Central memory CD8-positive, alpha-beta T cell (primary cell): ENCODE data around the gene RPS6KA5.
"Not testable (repeated sequence)": the region's sequence is repeated elsewhere in the genome, so short reads cannot be mapped to it uniquely, and the experiment has no call there.

ENCODE experiments used
- ATAC-seq: fragments of 150-1000 bp; cut with Tn5 transposase; replicated peaks from 2 replicates; pipeline ENCODE4 v1.10.0; 2022; ENCODE audit warnings: mild to moderate bottlenecking, moderate FRiP score, moderate number of reproducible peaks; ENCODE audit not compliant: poor library complexity, severe bottlenecking; ENCODE audit errors: extremely low read depth
- DNase-seq, 2 donors: peaks; one replicate each; pipeline ENCODE4 v3.0.0; 2021; ENCODE audit warnings: low spot score in 2 of 2
- H3K27ac Mint-ChIP-seq: one replicate; pipeline ENCODE4 v1.8.0; 2022; ENCODE audit warnings: low read depth, mild to moderate bottlenecking, moderate library complexity, mixed read lengths
- H3K27me3 Mint-ChIP-seq: one replicate; pipeline ENCODE4 v1.8.0; 2022; ENCODE audit warnings: mixed read lengths
- H3K36me3 Mint-ChIP-seq: one replicate; pipeline ENCODE4 v1.8.0; 2022; ENCODE audit warnings: mild to moderate bottlenecking, moderate library complexity, mixed read lengths; ENCODE audit not compliant: insufficient read depth
- H3K4me1 Mint-ChIP-seq: one replicate; pipeline ENCODE4 v1.8.0; 2022; ENCODE audit warnings: mixed read lengths
- H3K4me3 Mint-ChIP-seq: one replicate; pipeline ENCODE4 v1.8.0; 2022; ENCODE audit warnings: mild to moderate bottlenecking, moderate library complexity, mixed read lengths
- H3K9me3 Mint-ChIP-seq: one replicate; pipeline ENCODE4 v1.8.0; 2022; ENCODE audit warnings: mixed read lengths

The RPS6KA5 gene

DNA sequence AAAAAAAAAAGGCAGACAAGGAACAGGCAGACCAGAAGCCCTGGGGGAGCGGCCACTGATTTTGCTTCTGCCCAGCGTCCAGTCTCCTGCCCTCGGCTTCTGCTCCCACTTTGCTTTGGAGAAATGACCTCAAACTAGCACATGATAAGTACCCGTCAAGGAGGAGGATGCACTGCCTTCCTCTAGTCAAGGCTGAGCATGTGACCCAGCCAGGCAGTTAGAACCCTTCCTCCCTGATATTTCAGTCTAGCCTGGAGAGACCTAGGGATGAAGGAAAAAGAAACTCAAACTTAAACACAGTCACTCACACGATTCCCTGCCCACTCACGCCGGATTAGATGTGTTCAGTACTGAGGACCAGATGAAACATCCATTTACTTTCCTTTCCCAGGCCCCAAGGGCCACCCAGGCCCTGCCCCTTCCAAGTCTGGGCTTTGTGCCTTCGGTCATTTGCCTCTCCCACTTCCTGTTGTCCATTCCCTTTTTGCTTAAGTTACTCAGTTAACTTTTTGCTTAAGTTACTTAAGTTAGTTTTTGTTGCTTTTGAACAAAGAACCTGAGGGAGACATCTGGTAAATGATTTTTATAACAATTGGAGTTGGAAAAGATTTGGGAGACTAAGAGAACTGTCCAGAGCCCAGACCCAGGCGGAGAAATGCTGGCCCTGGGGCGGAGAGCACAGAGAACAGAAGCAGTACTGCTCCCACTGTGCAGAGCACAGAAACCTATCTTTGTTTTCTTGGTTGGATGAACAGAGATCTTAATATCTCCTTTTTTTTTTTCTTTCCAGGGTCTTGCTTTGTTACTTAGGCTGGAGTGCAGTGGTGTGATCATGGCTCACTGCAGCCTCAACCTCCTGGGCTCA, 221.2 kb downstream of the RPS6KA5 start:
- H3K4me1 Mint-ChIP-seq: peaks cover 16% of the 10 kb centered on the region
- no peaks in the 10 kb centered on the region for H3K36me3 Mint-ChIP-seq
- no peak overlapping the region for H3K27ac Mint-ChIP-seq
- peaks cover 17% of the 10 kb centered on the region for H3K27me3 Mint-ChIP-seq
- ATAC-seq (no peak), DNase-seq (peak in 1 of 2 donors; percentile 3)
- H3K4me3 Mint-ChIP-seq: no peak overlapping the region
- no peaks in the 10 kb centered on the region for H3K9me3 Mint-ChIP-seq

DNA sequence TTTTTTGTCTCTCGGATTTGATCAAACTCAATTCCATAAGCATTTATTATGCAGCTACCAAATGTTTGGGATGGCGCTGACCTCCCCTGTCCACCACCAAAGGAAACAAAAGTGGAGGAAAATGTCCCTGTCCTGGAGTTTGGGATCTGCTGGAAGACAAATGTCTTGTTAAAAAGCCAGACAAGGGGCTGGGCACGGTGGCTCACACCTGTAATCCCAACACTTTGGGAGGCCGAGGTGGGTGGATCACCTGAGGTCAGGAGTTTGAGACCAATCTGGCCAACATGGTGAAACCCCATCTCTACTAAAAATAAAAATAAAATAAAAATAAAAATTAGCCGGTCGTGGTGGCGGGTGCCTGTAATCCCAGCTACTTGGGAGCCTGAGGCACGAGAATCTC, 221.9 kb downstream of the RPS6KA5 start:
- Mint-ChIP-seq H3K4me1 (peaks cover 16% of the 10 kb centered on the region), H3K27me3 (peaks cover 17% of the 10 kb centered on the region)
- H3K9me3 Mint-ChIP-seq, DNase-seq, H3K36me3 Mint-ChIP-seq, ATAC-seq, H3K4me3 Mint-ChIP-seq, H3K27ac Mint-ChIP-seq: not testable (repeated sequence)

DNA sequence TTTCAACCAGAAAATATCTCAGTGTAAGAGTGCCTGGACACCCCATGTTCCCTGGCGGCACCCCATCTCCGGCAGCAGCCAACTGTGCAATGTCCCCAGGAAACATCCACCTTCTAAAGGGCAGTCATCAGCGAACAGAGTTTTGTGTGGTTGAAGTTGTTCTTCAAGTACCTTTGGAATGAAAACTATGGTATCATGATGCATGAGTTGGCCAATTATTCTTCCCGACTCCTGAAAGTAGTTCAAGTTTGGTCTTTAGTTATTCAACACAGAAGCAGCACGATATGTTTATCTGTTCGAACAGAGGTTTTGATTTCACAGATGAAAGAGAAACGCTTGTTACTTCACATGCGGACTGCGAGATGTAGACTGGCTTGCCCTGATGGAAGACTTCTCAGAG, 223.1 kb downstream of the RPS6KA5 start:
- Mint-ChIP-seq H3K36me3 (no peaks in the 10 kb centered on the region), H3K9me3 (no peaks in the 10 kb centered on the region), H3K4me3 (no peak overlapping the region), H3K27ac (no peak overlapping the region), H3K4me1 (peaks cover 9% of the 10 kb centered on the region), H3K27me3 (peaks cover 17% of the 10 kb centered on the region)
- DNase-seq (no peak), ATAC-seq (no peak)

DNA sequence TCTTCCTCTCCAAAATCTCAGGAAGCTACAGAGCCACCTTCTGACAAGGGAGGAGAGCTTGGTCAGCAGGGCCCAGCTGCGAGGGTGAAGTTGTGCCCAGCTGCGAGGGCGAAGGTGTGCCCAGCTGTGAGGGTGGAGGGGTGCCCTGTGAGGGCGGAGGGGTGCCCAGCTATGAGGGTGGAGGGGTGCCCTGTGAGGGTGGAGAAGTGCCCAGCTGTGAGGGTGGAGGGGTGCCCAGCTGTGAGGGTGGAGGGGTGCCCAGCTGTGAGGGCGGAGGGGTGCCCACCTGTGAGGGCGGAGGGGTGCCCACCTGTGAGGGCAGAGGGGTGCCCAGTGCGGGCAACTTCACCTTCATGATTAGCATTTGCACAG, 223.8 kb downstream of the RPS6KA5 start:
- no peak for DNase-seq
- no peak overlapping the region for H3K4me3 Mint-ChIP-seq
- no peak overlapping the region for H3K27ac Mint-ChIP-seq
- H3K27me3 Mint-ChIP-seq: peaks cover 17% of the 10 kb centered on the region
- ATAC-seq: no peak
- no peaks in the 10 kb centered on the region for H3K9me3 Mint-ChIP-seq
- H3K36me3 Mint-ChIP-seq: no peaks in the 10 kb centered on the region
- H3K4me1 Mint-ChIP-seq: peaks cover 9% of the 10 kb centered on the region

DNA sequence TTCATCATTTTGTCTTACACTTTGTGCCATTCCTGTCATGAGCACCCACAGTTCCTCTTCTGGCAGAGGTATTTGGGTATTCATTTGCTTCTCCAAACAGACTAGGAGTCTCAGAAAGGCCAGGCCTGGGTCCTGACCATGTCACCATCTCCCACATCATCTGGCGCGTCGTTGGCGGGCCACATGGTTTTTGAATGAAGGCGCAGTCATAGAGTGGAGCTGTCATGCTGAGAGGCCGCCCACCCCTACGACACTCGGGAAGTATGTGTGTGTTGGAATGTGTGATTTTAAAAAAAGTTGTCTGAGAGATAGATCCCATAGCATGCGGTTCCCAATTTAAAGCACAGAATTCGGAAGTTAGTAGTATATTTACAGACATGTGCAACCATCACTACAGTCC, 228.6 kb downstream of the RPS6KA5 start:
- H3K4me1 Mint-ChIP-seq: peaks cover 26% of the 10 kb centered on the region
- H3K27ac Mint-ChIP-seq: no peak overlapping the region
- DNase-seq: no peak
- no peak for ATAC-seq
- H3K27me3 Mint-ChIP-seq: peaks cover 17% of the 10 kb centered on the region
- H3K4me3 Mint-ChIP-seq: no peak overlapping the region
- no peaks in the 10 kb centered on the region for H3K9me3 Mint-ChIP-seq
- peaks cover 3% of the 10 kb centered on the region for H3K36me3 Mint-ChIP-seq

DNA sequence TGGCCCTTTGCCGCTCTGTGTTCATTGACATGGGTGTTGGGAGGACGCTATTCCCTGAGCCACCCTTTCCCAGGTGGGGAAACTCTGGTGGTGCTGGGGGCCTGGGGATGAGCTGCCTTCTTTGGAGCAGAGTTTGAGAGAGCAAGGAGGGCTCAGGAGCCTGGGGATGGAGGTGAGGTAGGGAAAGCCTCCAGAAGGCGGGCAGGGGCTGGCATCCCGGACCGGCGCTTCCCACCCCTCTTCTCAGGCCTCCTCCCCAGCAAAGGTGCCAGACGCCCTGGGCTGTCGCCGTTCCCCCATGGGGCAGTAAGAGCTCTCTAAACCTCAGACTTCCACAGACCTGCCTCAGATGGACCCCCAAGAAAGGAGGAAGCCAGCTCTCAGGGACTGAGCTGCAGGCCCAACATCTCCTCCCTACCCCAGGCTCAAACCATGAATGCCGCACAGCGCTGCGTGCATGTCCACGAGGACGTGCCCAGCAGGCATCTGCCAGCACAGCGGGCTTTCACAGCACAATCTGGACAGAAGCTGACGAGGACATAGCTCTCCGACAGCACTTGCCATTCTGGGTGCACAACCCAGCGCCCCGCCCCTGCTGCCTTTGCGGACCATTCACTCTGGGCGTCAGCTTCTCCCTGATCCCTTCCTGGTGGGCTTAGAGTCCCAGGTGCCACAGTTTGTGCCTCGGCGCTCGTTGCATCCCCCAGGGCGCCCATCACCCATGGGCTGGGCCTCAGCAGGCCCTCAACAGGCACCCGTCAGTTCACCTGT, 229.3 kb downstream of the RPS6KA5 start:
- DNase-seq: no peak
- Mint-ChIP-seq H3K9me3 (no peaks in the 10 kb centered on the region), H3K4me1 (peaks cover 26% of the 10 kb centered on the region), H3K4me3 (no peak overlapping the region), H3K27ac (no peak overlapping the region), H3K36me3 (peaks cover 3% of the 10 kb centered on the region), H3K27me3 (peaks cover 16% of the 10 kb centered on the region)
- ATAC-seq: no peak

DNA sequence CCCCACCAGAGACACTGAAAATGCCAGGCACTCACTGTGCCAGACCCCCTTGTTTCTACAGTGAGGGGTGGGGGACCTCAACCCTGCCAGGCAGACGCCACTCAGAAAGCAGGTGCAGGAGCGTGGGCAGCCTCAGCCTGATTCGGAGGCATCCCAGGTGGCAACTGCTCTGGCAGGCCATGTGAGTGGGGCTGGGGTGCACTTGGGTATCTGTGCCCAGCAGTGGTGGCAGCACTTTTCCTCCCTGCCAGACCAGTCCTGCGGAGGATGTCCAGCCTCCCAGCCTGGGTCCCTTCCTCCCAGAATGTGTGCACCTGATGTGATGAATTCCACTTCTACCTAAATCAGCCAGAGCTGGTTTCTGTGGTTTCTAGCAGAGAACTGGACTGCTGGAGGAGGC, 230.8 kb downstream of the RPS6KA5 start:
- no peak for ATAC-seq
- peaks cover 2% of the 10 kb centered on the region for H3K27me3 Mint-ChIP-seq
- no peak overlapping the region for H3K27ac Mint-ChIP-seq
- no peak overlapping the region for H3K4me3 Mint-ChIP-seq
- peaks cover 21% of the 10 kb centered on the region for H3K4me1 Mint-ChIP-seq
- DNase-seq: no peak
- H3K9me3 Mint-ChIP-seq: no peaks in the 10 kb centered on the region
- H3K36me3 Mint-ChIP-seq: peaks cover 3% of the 10 kb centered on the region

DNA sequence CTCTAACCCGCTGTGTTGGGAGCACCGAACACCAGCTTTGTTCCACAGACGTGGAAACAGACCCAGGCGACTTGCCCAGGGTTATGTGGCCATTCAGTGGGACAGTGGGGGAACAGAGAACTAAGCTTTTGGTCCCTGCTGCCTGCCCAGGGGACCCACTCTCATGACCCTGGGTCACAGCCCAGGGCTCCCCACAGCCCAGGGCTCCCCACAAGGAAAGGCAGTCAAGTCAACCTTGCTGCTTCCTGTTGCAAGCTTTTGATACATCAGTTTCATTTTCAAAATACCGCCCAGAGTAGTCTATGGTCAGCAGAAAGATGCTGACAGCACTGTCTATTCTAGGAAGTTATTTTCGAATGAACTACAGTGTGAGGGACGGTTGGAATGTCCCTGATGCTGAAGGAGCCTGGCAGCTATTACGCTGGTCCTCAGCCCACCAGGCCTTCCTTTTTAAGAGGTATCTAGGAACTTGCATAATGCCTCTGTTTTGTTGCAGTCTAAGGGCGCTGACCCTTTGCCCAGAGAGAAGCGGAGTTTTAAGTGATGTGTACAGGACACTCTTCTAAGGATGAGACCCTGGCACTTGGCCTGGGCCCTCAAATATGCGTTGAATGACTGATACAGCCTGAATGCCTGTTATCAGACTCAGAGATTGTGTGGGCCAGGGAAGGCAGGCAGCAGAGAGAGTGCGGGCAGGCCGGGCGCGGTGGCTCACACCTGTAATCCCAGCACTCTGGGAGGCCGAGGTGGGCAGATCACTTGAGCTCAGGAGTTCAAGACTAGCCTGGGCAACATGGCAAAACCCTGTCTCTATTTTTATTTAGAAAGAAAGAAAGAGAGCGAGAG, 231.6 kb downstream of the RPS6KA5 start:
- peaks cover 3% of the 10 kb centered on the region for H3K36me3 Mint-ChIP-seq
- H3K9me3 Mint-ChIP-seq: peaks cover 5% of the 10 kb centered on the region
- ATAC-seq: peak; percentile 57
- H3K27me3 Mint-ChIP-seq: no peaks in the 10 kb centered on the region
- peaks cover 21% of the 10 kb centered on the region for H3K4me1 Mint-ChIP-seq
- peak overlapping the region; percentile 72 for H3K27ac Mint-ChIP-seq
- no peak for DNase-seq
- H3K4me3 Mint-ChIP-seq: peak overlapping the region; percentile 75

DNA sequence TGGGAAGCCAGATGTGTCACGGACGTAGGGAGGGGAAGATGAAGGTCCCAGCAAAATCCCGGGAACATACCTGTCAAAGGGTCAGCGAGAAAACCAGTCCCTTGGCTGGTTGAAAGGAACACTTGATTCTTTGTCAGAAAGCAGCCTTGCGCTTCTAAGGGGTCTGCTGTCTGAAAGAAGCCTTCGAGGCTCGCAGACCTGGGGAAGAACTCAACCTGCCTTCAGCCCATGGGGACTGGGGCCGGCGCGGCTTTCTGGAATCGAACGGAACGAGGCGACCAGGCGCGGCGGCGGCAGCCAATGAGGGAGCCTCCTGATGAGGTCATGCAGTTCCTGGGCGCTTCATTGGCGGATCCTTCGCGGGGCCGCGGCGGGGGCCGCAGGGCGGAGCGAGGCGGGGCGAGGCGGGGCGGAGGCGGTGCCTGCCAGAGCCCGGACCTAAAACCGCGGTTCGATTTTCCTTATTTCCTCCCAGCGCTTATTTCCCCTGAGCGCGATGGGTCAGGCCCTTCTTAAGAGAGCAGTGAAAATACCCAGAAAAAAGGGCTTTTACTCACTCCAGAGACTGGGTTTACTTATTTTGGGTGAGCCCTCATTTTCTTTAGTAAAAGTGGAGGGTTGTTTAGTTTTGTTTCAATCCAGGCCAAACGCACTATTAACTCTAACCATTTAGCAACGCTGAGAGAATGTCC, 232.4 kb downstream of the RPS6KA5 start:
- Mint-ChIP-seq H3K27me3 (no peaks in the 10 kb centered on the region), H3K4me1 (peaks cover 21% of the 10 kb centered on the region), H3K36me3 (peaks cover 3% of the 10 kb centered on the region), H3K4me3 (peak overlapping the region; percentile 75), H3K9me3 (peaks cover 8% of the 10 kb centered on the region), H3K27ac (peak overlapping the region; percentile 72)
- DNase-seq: peak; percentile 81 to 82
- peak; percentile 99 for ATAC-seq

DNA sequence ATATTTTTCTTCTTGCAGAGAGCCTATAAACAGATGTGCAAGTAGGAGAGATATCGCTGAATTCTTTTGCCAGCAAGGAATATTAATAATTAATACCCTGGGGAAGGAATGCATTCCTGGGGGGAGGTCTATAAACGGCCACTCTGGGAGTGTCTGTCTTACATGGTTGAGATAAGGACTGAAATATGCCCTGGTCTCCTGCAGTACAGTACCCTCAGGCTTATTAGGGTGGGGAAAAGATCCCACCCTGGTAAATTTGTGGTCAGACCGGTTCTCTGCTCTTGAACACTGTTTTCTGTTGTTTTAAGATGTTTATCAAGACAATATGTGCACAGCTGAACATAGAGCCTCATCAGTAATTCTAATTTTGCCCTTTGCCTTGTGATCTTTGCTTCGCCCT, 236.9 kb downstream of the RPS6KA5 start:
- not testable (repeated sequence) for H3K27me3 Mint-ChIP-seq

DNA sequence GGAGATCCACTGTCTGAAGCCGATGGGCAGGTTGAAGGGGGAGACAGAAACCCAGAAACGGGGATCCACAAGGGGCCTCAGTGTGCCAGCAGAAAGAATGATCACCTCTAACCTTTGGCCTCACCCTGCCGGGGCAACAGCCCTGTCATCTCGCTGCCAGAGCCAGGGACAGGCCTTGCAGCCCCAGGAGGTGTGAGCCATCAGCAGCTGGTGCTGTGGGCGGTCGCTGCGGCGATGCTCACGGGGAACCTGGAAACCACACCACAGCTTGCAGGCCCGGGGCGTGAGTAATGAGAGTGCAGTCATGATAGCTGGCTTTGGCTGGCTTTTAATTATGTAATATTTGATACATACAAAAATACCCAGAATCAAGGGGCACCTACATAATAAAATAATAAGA, 239.5 kb downstream of the RPS6KA5 start:
- DNase-seq: peak; percentile 44 to 62
- H3K27me3 Mint-ChIP-seq: no peaks in the 10 kb centered on the region
- H3K4me1 Mint-ChIP-seq: peaks cover 18% of the 10 kb centered on the region
- peak overlapping the region; percentile 61 for H3K27ac Mint-ChIP-seq
- peak; percentile 96 for ATAC-seq
- H3K4me3 Mint-ChIP-seq: no peak overlapping the region
- H3K36me3 Mint-ChIP-seq: peaks cover 7% of the 10 kb centered on the region
- H3K9me3 Mint-ChIP-seq: peaks cover 8% of the 10 kb centered on the region

More for the DNA sequence above, 236.9 kb downstream of the RPS6KA5 start:
- not testable (repeated sequence) for H3K4me3 Mint-ChIP-seq, H3K27ac Mint-ChIP-seq, ATAC-seq, H3K36me3 Mint-ChIP-seq, H3K9me3 Mint-ChIP-seq, DNase-seq
- peaks cover 27% of the 10 kb centered on the region for H3K4me1 Mint-ChIP-seq
